SK-N-SH (cell line): Measurements from ENCODE around the gene RELCH.
A peak's percentile ranks its signal among the peaks of the same experiment; 100 is the strongest.

ENCODE experiments used
- FOXM1 ChIP-seq: IDR thresholded peaks from 2 replicates; pipeline ENCODE4 v1.4.0; 2012; ENCODE audit warnings: low read depth, mild to moderate bottlenecking
- POLR2AphosphoS5 ChIP-seq: IDR thresholded peaks from 2 replicates; pipeline ENCODE4 v1.6.1; 2012; ENCODE audit warnings: low read depth, low read length
- TF ChIP-seq, protein P1 (sequence below): fragments of 200-600 bp; sonication (generic); IDR thresholded peaks from 2 replicates; pipeline ENCODE4 v1.6.1; 2017; ENCODE audit warnings: antibody characterized with exemption, mild to moderate bottlenecking, moderate library complexity

DNA sequence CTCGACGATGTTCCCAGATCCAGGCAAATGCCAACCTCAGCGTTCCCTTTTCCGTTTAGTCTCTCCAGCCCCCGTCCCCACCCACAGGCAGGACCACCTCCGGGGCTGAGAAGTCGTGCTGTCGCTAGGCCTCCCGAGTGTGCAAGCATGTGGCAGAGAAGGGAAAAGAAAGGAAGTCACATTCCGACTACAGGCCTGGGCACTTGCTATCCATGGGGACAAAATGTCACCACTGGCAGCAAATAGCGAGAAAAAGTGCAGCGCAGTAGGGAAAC, 619 bp upstream of the RELCH start:
- no peak for TF ChIP-seq POLR2AphosphoS5
- no peak for TF ChIP-seq FOXM1
- TF ChIP-seq, protein P1, sequence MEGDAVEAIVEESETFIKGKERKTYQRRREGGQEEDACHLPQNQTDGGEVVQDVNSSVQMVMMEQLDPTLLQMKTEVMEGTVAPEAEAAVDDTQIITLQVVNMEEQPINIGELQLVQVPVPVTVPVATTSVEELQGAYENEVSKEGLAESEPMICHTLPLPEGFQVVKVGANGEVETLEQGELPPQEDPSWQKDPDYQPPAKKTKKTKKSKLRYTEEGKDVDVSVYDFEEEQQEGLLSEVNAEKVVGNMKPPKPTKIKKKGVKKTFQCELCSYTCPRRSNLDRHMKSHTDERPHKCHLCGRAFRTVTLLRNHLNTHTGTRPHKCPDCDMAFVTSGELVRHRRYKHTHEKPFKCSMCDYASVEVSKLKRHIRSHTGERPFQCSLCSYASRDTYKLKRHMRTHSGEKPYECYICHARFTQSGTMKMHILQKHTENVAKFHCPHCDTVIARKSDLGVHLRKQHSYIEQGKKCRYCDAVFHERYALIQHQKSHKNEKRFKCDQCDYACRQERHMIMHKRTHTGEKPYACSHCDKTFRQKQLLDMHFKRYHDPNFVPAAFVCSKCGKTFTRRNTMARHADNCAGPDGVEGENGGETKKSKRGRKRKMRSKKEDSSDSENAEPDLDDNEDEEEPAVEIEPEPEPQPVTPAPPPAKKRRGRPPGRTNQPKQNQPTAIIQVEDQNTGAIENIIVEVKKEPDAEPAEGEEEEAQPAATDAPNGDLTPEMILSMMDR = 0 out of 2 replicates have a peak, but pooled peaks have one; percentile 7
